Epidermal melanocyte (primary cell): Measurements from ENCODE around the gene RORC.

Source experiments
- DNase-seq: peaks from one replicate; pipeline ENCODE4 v3.0.0; 2011; ENCODE audit warnings: low spot score; ENCODE audit not compliant: insufficient read length

Gene RORC

GRCh38 chr1:151827853-151828252, 3.7 kb downstream of the RORC start:
- no peak for DNase-seq

GRCh38 chr1:151825751-151826660, 5.6 kb downstream of the RORC start:
- no peak for DNase-seq

GRCh38 chr1:151825204-151825603, 6.4 kb downstream of the RORC start:
- DNase-seq = no peak

- no peak for DNase-seq
These were observed 8.4 kb downstream of the RORC start for GRCh38 chr1:151823175-151823574.

GRCh38 chr1:151822404-151822803, 9.2 kb downstream of the RORC start:
- no peak for DNase-seq

- DNase-seq = no peak
These were observed 10.7 kb downstream of the RORC start for GRCh38 chr1:151820940-151821339.

- DNase-seq = no peak
These were observed 11.5 kb downstream of the RORC start for GRCh38 chr1:151819976-151820623.

- no peak for DNase-seq
These were observed 12.3 kb downstream of the RORC start for GRCh38 chr1:151819227-151819835.

- no peak for DNase-seq
These were observed 14.3 kb downstream of the RORC start for GRCh38 chr1:151817353-151817730.

- DNase-seq = no peak
These were observed 14.9 kb downstream of the RORC start for GRCh38 chr1:151816548-151817352.

GRCh38 chr1:151815716-151816327, 15.8 kb downstream of the RORC start:
- DNase-seq = no peak

- DNase-seq = no peak
These were observed 16.5 kb downstream of the RORC start for GRCh38 chr1:151814971-151815545.

GRCh38 chr1:151814426-151814825, 17.2 kb downstream of the RORC start:
- no peak for DNase-seq

- DNase-seq = no peak
These were observed 18.2 kb downstream of the RORC start for GRCh38 chr1:151813271-151813977.

- DNase-seq = no peak
These were observed 20.4 kb downstream of the RORC start for GRCh38 chr1:151811181-151811580.

- no peak for DNase-seq
These were observed 21.5 kb downstream of the RORC start for GRCh38 chr1:151809985-151810556.

GRCh38 chr1:151809290-151809984, 22.2 kb downstream of the RORC start:
- no peak for DNase-seq

GRCh38 chr1:151807766-151808165, 23.8 kb downstream of the RORC start:
- DNase-seq = no peak

- DNase-seq = no peak
These were observed 24.5 kb downstream of the RORC start for GRCh38 chr1:151807131-151807530.
